KMS-11 (cell line): ENCODE results near the gene TMEM108.

ENCODE experiments used
- H2AFZ ChIP-seq: fragments of 200-600 bp; sonication (generic); 2 replicates; pipeline ENCODE4 v1.6.1; 2016; ENCODE audit warnings: antibody characterized with exemption, mixed run types, low read depth
- H3K27ac ChIP-seq: fragments of 200-600 bp; sonication (generic); 2 replicates; pipeline ENCODE4 v1.6.1; 2016; ENCODE audit warnings: mild to moderate bottlenecking, mixed run types
- H3K27me3 ChIP-seq: fragments of 200-600 bp; sonication (generic); 2 replicates; pipeline ENCODE4 v1.6.1; 2017; ENCODE audit warnings: mild to moderate bottlenecking, low read depth, mixed run types, moderate library complexity; ENCODE audit not compliant: insufficient read depth
- H3K36me3 ChIP-seq: fragments of 200-600 bp; sonication (generic); 2 replicates; pipeline ENCODE4 v1.6.1; 2017; ENCODE audit warnings: mild to moderate bottlenecking, mixed run types; ENCODE audit not compliant: insufficient read depth
- H3K4me1 ChIP-seq: fragments of 200-600 bp; sonication (generic); 2 replicates; pipeline ENCODE4 v1.6.1; 2016; ENCODE audit warnings: mild to moderate bottlenecking, low read depth, mixed run types; ENCODE audit not compliant: poor library complexity, severe bottlenecking
- H3K4me2 ChIP-seq: fragments of 200-600 bp; sonication (generic); 2 replicates; pipeline ENCODE4 v1.7.0; 2016; ENCODE audit warnings: mild to moderate bottlenecking, mixed run types
- H3K4me3 ChIP-seq: fragments of 200-600 bp; sonication (generic); IDR thresholded peaks from 2 replicates; pipeline ENCODE4 v1.6.1; 2017; ENCODE audit warnings: low read depth, low read length, mixed read lengths; ENCODE audit not compliant: insufficient read depth
- H3K79me2 ChIP-seq: fragments of 200-600 bp; sonication (generic); 2 replicates; pipeline ENCODE4 v1.6.1; 2016; ENCODE audit warnings: low read depth, mixed run types; ENCODE audit not compliant: insufficient read depth
- H3K9ac ChIP-seq: fragments of 200-600 bp; sonication (generic); 2 replicates; pipeline ENCODE4 v1.6.1; 2016; ENCODE audit warnings: mild to moderate bottlenecking, mixed run types
- H4K20me1 ChIP-seq: fragments of 200-600 bp; sonication (generic); 2 replicates; pipeline ENCODE4 v1.6.1; 2016; ENCODE audit warnings: mild to moderate bottlenecking, mixed run types; ENCODE audit not compliant: insufficient read depth
- TF ChIP-seq, protein P1 (sequence below): fragments of 200-600 bp; sonication (generic); conservative IDR thresholded peaks from 2 replicates; pipeline ENCODE4 v1.6.1; 2017; ENCODE audit warnings: low read depth, mild to moderate bottlenecking, antibody characterized with exemption, low read length, moderate library complexity, mixed read lengths

Gene TMEM108

DNA sequence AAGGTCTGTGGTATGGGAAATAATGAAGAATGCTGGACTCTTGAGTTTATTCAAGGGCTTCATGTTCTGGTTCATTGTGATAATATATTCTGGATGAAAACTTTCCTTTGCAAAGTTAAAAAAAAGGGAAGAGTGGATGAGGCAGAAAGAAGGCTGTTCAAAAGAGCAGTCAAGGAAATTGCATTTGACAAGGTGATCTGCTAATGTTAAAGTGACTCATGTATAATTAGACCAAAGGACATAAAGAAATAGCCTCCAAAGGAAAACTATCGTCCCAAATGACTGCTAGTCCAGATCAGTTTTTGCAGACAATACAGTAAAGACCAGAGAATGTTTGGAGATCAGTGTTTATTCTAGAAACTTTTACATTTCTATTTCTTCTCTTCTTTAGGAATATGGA, 9.8 kb downstream of the TMEM108 start:
- Histone ChIP-seq H2AFZ (no peak overlapping the region), H4K20me1 (no peaks in the 10 kb centered on the region), H3K9ac (no peak overlapping the region), H3K4me1 (no peaks in the 10 kb centered on the region), H3K27ac (no peak overlapping the region), H3K4me2 (no peak overlapping the region), H3K36me3 (no peaks in the 10 kb centered on the region), H3K79me2 (no peaks in the 10 kb centered on the region), H3K27me3 (no peaks in the 10 kb centered on the region), H3K4me3 (no peak overlapping the region)
- TF ChIP-seq, protein P1, sequence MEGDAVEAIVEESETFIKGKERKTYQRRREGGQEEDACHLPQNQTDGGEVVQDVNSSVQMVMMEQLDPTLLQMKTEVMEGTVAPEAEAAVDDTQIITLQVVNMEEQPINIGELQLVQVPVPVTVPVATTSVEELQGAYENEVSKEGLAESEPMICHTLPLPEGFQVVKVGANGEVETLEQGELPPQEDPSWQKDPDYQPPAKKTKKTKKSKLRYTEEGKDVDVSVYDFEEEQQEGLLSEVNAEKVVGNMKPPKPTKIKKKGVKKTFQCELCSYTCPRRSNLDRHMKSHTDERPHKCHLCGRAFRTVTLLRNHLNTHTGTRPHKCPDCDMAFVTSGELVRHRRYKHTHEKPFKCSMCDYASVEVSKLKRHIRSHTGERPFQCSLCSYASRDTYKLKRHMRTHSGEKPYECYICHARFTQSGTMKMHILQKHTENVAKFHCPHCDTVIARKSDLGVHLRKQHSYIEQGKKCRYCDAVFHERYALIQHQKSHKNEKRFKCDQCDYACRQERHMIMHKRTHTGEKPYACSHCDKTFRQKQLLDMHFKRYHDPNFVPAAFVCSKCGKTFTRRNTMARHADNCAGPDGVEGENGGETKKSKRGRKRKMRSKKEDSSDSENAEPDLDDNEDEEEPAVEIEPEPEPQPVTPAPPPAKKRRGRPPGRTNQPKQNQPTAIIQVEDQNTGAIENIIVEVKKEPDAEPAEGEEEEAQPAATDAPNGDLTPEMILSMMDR = no peak

GRCh38 chr3:133049491-133049890, 11.3 kb downstream of the TMEM108 start:
- H3K79me2 ChIP-seq = no peaks in the 10 kb centered on the region
- H3K4me2 ChIP-seq = no peak overlapping the region
- H3K4me3 ChIP-seq = no peak overlapping the region
- H4K20me1 ChIP-seq = no peaks in the 10 kb centered on the region
- no peak overlapping the region for H3K27ac ChIP-seq
- TF ChIP-seq, protein P1 = no peak
- H3K9ac ChIP-seq = no peak overlapping the region
- no peaks in the 10 kb centered on the region for H3K36me3 ChIP-seq
- H2AFZ ChIP-seq = no peak overlapping the region
- H3K4me1 ChIP-seq = no peaks in the 10 kb centered on the region
- H3K27me3 ChIP-seq = no peaks in the 10 kb centered on the region

- no peak overlapping the region for H3K9ac ChIP-seq
- H2AFZ ChIP-seq = no peak overlapping the region
- no peak overlapping the region for H3K4me2 ChIP-seq
- H3K4me1 ChIP-seq = no peaks in the 10 kb centered on the region
- H3K27ac ChIP-seq = no peak overlapping the region
- no peak overlapping the region for H3K4me3 ChIP-seq
- H3K27me3 ChIP-seq = no peaks in the 10 kb centered on the region
- H3K36me3 ChIP-seq = no peaks in the 10 kb centered on the region
- no peaks in the 10 kb centered on the region for H4K20me1 ChIP-seq
- TF ChIP-seq, protein P1 = no peak
- H3K79me2 ChIP-seq = no peaks in the 10 kb centered on the region
Observed at GRCh38 chr3:133050891-133051290, 12.7 kb downstream of the TMEM108 start.

- no peaks in the 10 kb centered on the region for H4K20me1 ChIP-seq
- H3K9ac ChIP-seq = no peak overlapping the region
- TF ChIP-seq, protein P1 = no peak
- H3K4me1 ChIP-seq = no peaks in the 10 kb centered on the region
- H3K4me3 ChIP-seq = no peak overlapping the region
- H3K27ac ChIP-seq = no peak overlapping the region
- H2AFZ ChIP-seq = no peak overlapping the region
- H3K36me3 ChIP-seq = no peaks in the 10 kb centered on the region
- no peaks in the 10 kb centered on the region for H3K79me2 ChIP-seq
- H3K4me2 ChIP-seq = no peak overlapping the region
- H3K27me3 ChIP-seq = no peaks in the 10 kb centered on the region
Observed at GRCh38 chr3:133053532-133053931, 15.3 kb downstream of the TMEM108 start.
